IgD-negative memory B cell (primary cell): Measurements from ENCODE around the gene NDUFB11. TPM values are rescaled to one million over a fixed set of nuclear protein-coding genes. Genes with fewer than 3 reads are reported as not detected.

Experiments
- H3K27ac Mint-ChIP-seq, 3 donors: one replicate each; pipeline ENCODE4 v1.8.0; 2020 to 2022; ENCODE audit warnings: mild to moderate bottlenecking in 3 of 3, mixed read lengths in 3 of 3, moderate library complexity in 1 of 3
- H3K27me3 Mint-ChIP-seq: one replicate; pipeline ENCODE4 v1.8.0; 2021; ENCODE audit warnings: mixed read lengths
- H3K36me3 Mint-ChIP-seq: one replicate; pipeline ENCODE4 v1.8.0; 2020; ENCODE audit warnings: mild to moderate bottlenecking, mixed read lengths
- H3K4me1 Mint-ChIP-seq, 3 donors: one replicate each; pipeline ENCODE4 v1.8.0; 2020 to 2022; ENCODE audit warnings: mixed read lengths in 3 of 3, mild to moderate bottlenecking in 1 of 3
- H3K4me3 Mint-ChIP-seq, 4 donors: one replicate each; pipeline ENCODE4 v1.8.0; 2020 to 2022; ENCODE audit warnings: mild to moderate bottlenecking in 4 of 4, mixed read lengths in 4 of 4, moderate library complexity in 3 of 4
- H3K9me3 Mint-ChIP-seq, 3 donors: one replicate each; pipeline ENCODE4 v1.8.0; 2020 to 2021; ENCODE audit warnings: mixed read lengths in 3 of 3, mild to moderate bottlenecking in 1 of 3
- polyA plus RNA-seq: library from polyadenylated mRNA; unstranded; fragments of 300-500 nt; fragmentation: Illumina TruSeq; gene quantifications from one replicate; pipeline ENCODE4 v1.2.3, GENCODE V29; 2021

The NDUFB11 gene
- polyA plus RNA-seq, 1 donor from 2014 or later = 197 TPM

- H3K4me1 Mint-ChIP-seq = peaks cover 0 to 5% (median 0%) of the 10 kb centered on the region in 3 donors
- H3K27me3 Mint-ChIP-seq = no peaks in the 10 kb centered on the region
- H3K4me3 Mint-ChIP-seq = no peak overlapping the region
- H3K9me3 Mint-ChIP-seq = no peaks in the 10 kb centered on the region
- no peaks in the 10 kb centered on the region for H3K36me3 Mint-ChIP-seq
- H3K27ac Mint-ChIP-seq = peak overlapping the region in 1 of 3 donors; percentile 71
Measured at GRCh38 chrX:47097018-47097417, 47.5 kb downstream of the NDUFB11 start.

GRCh38 chrX:47093860-47094259 is 50.6 kb downstream of the NDUFB11 start:
- H3K27me3 Mint-ChIP-seq = no peaks in the 10 kb centered on the region
- H3K9me3 Mint-ChIP-seq = no peaks in the 10 kb centered on the region
- H3K4me3 Mint-ChIP-seq = no peak overlapping the region
- H3K27ac Mint-ChIP-seq = no peak overlapping the region
- H3K36me3 Mint-ChIP-seq = no peaks in the 10 kb centered on the region
- H3K4me1 Mint-ChIP-seq = peaks cover 0 to 5% (median 0%) of the 10 kb centered on the region in 3 donors

GRCh38 chrX:47093248-47093647 is 51.3 kb downstream of the NDUFB11 start:
- Mint-ChIP-seq H3K4me3 (no peak overlapping the region), H3K9me3 (no peaks in the 10 kb centered on the region), H3K27me3 (no peaks in the 10 kb centered on the region), H3K4me1 (peaks cover 0 to 5% (median 0%) of the 10 kb centered on the region in 3 donors), H3K27ac (no peak overlapping the region), H3K36me3 (no peaks in the 10 kb centered on the region)

Other genes starting within 250 kb of the NDUFB11 start
- gene JADE3, start 232.3 kb downstream of the NDUFB11 start, polyA plus RNA-seq = 3.5 TPM
- gene RGN, start 66.3 kb downstream of the NDUFB11 start, polyA plus RNA-seq = not detected
- gene RBM10, start 519 bp upstream of the NDUFB11 start, polyA plus RNA-seq = 36.0 TPM
- 190 TPM for gene UBA1, start 49.1 kb upstream of the NDUFB11 start, polyA plus RNA-seq
- 16.8 TPM for gene CDK16, start 74.0 kb upstream of the NDUFB11 start, polyA plus RNA-seq
- gene USP11, start 88.3 kb upstream of the NDUFB11 start, polyA plus RNA-seq = 68.6 TPM
- gene ZNF157, start 225.9 kb upstream of the NDUFB11 start, polyA plus RNA-seq = 0.44 TPM